ENCODE measurements around the gene BCR.
"Not testable (repeated sequence)": the region's sequence is repeated elsewhere in the genome, so short reads cannot be mapped to it uniquely, and the experiment has no call there.

Gene BCR

DNA sequence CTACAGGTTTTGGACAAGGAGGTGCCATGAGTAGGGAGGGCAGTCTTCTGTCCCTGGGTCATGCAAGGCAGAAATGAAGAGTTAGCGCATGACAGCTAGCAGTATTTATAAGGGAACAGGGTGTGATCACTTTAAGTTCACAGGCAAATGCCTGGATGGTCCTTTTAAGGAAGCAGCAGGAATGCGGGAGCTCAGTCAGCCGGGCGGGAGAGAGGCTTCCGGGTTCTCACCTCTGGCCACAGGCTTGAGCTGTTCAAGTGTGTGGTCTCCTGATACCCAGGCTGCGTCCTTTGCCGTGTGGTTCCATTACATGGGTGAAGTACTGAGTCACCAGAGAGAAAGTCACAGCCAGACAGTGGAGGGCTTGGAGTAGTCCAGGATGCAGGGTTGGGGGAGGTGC is 105.4 kb downstream of the BCR start:
- DNase-seq (ENCODE audit: low read depth in 1 of 2, low spot score in 1 of 2): no peak

DNA sequence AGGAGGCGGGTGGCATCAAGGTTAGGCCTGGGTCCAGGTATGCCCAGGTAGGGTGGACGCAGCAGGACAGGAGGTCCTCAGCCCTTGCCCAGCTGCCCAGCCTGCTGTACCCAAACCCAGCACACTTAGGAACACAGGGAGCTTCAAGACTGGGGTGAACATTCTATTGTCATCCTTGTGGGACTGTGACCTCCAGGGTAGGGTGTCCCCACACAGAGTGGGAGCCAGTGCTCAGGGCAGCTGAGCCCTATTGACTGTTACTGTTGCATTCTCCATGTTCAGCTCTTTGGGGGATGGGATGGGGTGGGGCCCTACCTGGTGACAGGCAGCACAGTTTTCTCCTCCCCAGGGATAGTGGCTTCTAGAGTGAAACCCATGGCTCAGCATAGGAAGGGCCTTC is 106.0 kb downstream of the BCR start:
- no peak for DNase-seq (ENCODE audit: low read depth in 1 of 2, low spot score in 1 of 2)

DNA sequence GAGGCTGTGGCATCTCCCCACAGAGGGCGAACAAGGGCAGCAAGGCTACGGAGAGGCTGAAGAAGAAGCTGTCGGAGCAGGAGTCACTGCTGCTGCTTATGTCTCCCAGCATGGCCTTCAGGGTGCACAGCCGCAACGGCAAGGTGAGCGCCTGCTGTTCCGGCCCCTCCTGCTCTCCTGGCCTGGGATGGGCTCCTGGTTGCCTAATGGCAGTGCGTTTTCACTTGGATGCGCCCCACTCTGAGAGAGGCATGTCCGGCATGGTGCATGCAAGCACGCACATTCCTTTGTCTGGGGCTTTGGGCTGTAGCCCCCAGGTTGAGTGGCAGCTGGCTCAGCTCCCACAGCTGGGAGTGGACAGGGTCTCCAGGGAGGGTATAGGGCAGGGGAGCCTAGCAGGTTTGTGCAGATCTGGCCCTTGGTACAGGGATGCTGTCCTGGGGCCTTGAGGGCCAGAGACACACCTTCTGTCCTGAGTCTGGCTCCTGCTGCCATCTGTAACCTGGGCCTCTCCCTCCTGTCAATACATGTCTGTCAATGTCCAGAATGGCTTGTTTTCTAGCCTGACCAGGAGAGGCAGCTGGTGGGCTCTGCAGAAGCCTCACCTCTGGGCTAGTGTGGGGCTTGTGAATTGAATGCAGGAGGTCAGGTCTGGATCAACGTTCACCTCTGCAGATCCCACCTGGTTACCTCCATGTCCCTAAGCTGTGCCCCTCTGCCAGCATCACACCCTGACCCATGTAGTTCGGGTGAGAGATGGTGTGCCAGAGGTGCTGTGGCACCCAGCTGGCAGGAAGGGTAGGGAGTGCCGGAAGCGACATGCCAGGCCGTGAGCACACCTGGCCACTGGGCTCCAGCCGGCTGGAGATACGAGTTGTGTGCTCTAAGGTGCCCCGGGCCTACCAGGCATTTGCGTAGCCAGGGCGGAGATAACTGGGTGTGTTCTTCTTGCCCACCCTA is 107.1 kb downstream of the BCR start:
- no peak for DNase-seq (ENCODE audit: low read depth in 1 of 2, low spot score in 1 of 2)

DNA sequence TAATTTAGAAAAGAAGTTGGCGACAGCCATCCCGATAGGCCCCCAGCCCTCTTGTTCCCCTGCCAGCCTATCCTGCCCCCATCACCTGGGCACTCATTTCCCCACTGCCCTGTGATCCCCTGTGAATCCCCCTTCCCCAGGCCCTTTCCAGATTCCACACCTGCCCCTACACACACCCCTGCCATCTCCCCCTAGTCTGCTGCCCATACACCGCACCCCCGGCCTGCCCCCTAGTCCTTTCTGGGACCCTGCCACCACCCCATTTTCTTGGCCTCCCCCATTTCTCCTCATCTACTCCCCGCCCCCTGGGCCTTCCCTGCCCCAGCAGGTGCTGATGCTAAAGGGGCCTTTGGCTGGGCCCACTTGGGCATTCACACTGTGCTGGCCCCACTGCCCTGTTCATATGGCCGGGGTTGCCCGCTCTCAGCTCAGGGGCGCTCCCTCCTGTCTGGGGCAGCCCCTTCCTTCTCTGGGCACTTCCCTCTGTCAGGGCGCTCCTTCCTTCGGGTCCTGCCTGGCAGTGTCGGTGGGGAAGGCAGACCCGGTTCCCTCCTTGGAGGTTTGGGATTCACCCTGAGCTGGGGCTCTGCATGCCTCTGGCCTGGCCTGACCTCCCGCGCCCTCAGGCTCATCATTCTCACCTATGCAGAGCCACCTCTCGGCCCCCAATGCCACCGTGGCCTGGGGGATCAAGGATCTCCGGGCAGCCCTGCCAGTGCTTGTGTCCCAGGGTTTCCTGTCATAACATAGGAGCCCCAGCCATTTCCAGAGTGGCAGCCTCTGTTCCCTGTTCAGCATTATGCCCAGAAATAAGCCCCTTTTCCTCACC is 108.2 kb downstream of the BCR start:
- no peak for DNase-seq (ENCODE audit: low read depth in 1 of 2, low spot score in 1 of 2)

DNA sequence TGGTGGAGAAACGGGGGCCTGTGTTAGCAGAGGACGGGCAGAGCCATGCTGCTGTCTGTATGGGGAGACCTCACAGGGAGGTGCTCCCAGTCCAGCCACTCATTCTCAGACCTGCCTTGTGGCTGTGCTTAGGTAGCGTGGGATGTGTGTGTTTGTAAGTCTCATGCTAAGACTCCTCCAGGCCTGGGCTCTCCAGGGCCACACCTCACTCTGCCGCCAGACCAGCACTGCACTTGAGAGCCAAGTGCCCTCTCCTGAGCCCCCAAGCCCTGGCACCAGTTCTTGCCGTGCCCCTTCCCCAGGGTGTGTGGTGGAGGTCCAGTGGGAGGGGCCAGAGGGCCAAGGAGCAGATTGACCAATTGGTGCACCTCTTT is 108.8 kb downstream of the BCR start:
- no peak for DNase-seq (ENCODE audit: low read depth in 1 of 2, low spot score in 1 of 2)

DNA sequence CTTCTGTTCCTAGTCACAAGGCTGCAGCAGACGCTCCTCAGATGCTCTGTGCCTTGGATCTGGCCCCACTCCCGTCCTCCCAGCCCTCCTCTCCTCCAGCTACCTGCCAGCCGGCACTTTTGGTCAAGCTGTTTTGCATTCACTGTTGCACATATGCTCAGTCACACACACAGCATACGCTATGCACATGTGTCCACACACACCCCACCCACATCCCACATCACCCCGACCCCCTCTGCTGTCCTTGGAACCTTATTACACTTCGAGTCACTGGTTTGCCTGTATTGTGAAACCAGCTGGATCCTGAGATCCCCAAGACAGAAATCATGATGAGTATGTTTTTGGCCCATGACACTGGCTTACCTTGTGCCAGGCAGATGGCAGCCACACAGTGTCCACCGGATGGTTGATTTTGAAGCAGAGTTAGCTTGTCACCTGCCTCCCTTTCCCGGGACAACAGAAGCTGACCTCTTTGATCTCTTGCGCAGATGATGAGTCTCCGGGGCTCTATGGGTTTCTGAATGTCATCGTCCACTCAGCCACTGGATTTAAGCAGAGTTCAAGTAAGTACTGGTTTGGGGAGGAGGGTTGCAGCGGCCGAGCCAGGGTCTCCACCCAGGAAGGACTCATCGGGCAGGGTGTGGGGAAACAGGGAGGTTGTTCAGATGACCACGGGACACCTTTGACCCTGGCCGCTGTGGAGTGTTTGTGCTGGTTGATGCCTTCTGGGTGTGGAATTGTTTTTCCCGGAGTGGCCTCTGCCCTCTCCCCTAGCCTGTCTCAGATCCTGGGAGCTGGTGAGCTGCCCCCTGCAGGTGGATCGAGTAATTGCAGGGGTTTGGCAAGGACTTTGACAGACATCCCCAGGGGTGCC is 109.8 kb downstream of the BCR start:
- peak; percentile 38 to 44 for DNase-seq (ENCODE audit: low read depth in 1 of 2, low spot score in 1 of 2)

DNA sequence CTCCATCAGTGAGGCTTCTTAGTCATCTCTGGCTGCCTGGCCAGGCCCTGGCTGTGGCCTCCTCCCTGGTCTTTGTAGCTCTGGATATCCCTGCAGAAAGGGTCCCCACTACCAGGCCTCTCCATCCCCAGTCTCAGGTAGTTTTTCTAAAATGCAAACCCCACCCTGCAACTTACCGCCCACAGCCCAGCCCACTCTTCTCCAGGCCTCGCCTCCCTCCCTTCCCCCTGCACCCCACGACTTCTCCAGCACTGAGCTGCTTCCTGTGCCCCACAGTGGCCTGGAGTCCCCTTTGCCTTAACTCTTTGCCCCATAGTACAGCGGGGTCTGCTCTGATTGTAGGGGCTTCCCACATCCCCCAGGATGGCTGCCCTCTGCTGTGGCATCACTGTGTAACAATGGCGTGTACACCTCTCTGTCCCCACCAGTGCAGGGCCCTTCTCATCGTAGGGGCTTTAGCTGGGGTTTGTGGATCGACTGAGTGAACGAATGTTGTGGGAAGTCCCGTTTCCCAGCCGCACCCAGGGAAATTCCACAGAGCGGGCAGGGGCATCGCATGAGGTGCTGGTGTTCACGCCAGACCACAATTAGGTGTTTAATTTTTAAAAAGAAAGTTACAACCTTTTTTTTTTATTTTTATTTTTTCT is 111.6 kb downstream of the BCR start:
- no peak for DNase-seq (ENCODE audit: low read depth in 1 of 2, low spot score in 1 of 2)

DNA sequence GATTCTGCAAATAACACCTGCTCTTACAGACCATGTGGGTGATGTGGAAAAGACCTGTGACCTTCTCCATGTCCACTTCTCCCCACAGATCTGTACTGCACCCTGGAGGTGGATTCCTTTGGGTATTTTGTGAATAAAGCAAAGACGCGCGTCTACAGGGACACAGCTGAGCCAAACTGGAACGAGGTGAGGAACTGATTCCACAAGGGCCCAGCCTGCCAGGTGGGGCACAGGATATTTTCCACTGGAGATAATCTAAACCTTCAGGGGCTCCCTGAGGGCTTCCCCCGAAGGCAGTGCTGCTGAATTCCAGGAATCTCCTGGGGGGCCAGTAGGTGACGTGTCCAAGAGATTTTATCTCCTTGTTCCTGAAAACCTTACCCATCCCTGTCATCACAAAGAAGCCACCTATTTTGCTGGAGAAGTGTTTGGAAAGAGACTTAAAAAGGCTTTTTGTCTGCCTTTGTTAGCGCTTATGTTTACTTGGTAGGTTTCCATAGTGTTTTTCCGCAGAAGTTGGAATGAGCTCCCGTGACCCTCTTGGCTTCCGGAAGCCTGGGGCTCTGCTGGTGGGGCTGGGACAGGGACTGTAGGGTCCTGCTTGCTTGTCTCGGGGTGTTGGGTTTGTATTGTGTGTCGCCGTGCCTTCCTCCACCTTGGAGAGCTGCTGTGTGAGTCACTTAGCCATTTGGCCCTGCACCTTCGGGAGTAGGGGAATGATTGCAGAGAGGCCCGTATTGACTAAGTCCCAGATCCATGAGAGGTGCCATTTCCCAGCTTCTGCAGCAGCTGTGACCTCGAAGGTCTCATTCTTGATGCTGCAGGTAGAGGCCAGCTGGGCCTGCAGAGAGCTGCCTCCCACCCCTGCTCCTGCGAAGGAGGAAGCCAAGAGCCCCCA is 112.4 kb downstream of the BCR start:
- DNase-seq (ENCODE audit: low read depth in 1 of 2, low spot score in 1 of 2): no peak

DNA sequence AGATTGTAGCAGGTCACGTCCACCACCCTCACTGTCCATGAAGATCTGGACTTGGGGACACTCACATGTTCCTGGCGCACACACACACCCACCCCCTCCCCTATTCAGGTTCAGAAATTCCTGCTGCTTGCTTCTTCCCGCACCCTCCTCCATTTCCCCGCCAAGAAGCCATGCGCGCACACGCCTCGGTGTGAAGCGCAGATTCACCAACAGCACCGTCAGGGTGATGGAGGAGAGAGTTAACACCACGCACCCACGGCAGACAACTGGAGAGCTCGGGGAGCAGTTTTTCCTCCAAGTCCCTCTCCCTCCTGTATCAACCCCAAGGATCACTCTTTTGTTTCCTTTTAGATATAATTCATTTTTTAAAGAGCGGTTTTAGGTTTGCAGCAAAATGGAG is 113.4 kb downstream of the BCR start:
- DNase-seq (ENCODE audit: low read depth in 1 of 2, low spot score in 1 of 2): no peak

DNA sequence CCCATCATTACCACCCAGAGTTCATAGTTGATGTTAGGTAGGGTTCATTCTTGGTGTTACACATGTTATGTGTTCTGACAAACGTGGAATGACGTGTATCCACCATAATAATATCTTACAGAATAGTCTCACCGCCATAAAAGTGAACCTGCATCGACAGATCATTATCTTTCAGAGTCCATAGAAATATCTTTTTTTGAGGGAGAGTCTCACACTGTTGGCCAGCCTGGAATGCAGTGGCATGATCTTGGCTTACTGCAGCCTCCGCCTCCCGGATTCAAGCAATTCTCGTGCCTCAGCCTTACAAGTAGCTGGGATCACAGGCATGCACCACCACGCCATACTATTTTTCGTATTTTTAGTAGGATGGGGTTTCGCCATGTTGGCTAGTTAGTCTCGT is 113.9 kb downstream of the BCR start:
- DNase-seq (ENCODE audit: low read depth in 1 of 2, low spot score in 1 of 2): no peak

DNA sequence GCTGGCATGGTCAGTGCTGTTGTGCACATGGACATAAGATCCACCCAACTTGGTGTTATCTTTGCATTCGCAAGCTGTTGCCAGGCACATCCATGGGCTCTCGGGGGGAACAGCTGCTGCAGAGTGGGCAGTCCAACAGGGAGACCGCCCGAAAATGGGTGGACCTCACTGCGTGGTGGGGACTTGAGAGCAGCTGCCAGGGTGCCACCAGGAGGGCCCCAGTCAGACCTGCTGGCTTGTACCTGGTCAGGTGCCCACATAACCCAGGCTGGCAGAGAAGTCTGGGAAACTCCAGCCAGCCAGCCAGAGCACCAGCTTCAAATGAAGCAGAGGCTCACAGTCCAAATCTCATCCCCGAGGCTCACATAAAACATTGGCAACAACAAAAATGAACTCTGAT is 120.2 kb downstream of the BCR start:
- DNase-seq (ENCODE audit: low read depth in 1 of 2, low spot score in 1 of 2): no peak

DNA sequence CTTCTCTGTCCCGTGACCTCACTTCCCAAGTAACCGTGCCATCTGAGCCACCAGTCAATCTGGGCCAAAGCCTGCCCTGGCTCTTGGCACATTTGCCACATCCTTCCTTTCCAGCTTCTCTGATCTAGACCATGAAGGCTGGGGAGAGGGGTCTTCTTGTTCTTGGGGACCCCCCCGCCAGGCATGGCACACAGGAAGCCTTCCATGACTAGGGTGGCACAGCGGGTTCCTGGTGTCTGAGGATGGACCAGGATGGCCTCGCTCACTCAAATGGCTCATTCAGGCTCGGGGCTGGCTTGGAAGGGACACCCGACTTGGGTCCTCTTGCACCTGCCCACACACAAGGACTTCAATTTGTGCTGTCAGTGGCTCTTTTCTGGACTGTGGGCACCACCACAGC is 121.3 kb downstream of the BCR start:
- DNase-seq (ENCODE audit: low read depth in 1 of 2, low spot score in 1 of 2): no peak

DNA sequence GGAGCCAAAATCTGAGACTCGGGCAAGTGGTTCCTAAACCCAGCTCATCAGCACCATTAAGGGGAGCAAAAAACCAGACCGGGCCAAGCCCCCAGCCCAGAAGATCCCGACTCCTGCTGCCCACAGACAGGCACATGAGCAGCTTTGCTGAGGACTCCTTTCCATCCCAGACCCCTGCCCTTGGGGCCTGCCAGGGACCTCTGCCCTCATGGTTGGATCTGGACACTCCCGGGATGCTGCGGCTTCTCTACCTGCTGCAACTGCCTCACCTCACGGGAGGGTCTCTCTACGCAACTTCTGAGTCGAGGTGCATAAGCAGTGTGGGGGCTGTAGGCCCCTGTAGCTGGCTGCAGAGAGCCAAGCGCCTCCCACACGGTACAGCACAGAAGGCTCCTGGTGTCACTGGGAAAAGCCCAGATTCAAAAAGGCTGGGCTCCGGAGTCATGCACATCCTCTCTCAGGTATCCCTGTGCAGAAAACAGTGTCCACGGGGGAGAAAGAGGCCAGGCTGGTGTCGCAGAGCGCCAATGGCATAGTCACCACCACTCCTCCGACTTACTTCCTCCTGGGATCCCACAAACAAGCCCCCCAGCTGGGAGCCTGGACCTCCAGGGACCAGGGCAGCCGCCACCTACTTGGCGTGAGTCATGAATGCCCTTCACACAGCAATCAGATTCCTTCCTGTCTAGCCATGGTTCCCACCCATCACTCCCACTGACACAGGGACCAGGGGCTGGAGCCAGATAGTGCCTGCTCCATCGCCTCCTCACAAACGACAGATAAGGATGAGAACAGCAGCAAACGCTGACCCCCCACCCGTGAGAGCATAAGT is 122.1 kb downstream of the BCR start:
- no peak for DNase-seq (ENCODE audit: low read depth in 1 of 2, low spot score in 1 of 2)

DNA sequence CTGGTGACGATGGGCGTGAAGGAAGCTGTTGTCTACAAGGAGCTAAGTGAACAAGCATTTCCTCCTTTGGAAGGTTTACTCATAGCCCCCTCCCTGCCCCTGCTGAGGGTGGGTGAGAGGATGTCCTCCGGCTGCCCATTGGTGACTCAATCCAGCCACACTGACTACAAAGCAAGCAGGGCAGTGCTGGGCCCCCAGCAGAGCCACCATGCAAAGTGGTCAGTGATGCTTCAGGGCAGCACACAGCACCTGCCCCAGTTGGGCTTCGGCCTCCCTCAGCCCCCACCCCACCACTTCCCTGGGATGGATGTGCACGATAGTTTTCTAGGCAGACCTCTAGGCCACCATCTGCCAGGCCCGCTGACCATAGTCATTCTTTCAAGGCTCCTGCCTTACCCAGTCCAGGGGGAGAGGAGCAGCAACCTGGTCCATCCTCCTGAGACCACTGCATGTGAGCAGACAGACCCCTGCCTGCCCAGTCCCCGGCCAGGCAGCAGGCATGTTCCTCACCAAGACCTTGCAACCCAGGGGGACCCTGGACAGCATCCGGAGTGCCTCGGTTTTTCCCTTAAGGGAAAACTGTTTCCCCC is 125.1 kb downstream of the BCR start:
- no peak for DNase-seq (ENCODE audit: low read depth in 1 of 2, low spot score in 1 of 2)

DNA sequence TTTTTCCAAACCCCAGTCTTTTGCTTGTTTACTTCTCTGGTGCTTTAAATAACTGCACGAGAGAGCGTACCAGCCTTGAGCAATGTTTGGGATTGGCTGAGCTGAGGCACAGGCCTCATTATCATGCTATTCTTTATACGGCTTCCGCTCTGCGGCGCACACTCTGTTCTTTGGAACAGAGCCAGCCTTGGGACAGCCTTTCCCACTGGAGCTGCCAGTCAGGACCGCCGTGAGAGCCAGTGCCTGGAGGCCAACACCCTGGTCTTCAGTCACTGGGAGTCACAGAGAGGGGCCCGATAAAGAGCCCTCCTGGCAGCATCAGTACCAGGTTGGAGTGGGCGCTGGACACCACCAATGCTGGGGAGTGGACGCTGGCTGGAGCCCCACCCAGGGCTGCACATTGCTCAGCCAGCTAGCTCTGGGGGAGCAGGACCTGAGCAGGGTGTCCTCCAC is 125.6 kb downstream of the BCR start:
- no peak for DNase-seq (ENCODE audit: low read depth in 1 of 2, low spot score in 1 of 2)

DNA sequence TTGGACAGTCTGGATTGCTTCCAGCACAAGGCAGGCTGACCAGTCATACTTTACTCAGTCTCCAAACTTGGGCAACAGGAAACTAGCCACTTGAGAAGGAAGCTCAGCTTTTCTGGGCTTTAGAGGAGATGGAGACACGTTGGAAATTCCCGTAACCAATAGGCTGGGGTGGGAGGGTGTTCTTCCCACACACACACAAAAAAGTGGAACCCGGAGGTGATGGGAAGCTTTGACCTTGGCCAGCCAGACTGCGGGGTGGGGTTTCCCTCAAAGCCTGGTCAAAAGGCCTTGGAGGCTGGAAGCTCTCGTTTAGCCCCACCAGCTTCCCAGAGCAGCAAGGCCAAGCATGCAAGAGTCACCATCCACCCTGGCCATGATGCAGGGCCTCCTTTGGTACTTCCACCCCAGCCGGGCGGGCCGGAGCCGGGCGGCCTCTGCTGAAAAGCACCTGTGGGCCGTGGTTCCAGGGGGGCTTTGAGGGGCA is 126.2 kb downstream of the BCR start:
- no peak for DNase-seq (ENCODE audit: low read depth in 1 of 2, low spot score in 1 of 2)

DNA sequence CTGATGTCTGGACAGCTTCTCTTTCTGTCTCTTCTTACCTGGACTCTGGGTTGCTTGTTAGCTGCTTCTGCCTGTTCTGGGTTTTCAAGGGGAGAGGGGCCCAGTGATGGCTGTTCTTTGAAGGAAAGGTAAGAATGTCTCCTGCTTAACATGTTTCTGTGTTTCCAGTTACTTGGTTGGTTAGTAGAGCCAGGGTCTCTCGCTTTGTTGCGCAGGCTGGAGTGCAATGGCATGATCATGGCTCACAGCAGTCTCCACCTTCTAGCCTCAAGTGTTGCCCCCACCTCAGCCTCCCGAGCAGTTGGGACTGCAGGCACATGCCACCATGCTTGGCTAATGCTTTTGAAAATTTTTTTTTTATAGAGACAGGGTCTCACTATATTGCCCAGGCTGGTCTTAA is 126.6 kb downstream of the BCR start:
- no peak for DNase-seq (ENCODE audit: low read depth in 1 of 2, low spot score in 1 of 2)

DNA sequence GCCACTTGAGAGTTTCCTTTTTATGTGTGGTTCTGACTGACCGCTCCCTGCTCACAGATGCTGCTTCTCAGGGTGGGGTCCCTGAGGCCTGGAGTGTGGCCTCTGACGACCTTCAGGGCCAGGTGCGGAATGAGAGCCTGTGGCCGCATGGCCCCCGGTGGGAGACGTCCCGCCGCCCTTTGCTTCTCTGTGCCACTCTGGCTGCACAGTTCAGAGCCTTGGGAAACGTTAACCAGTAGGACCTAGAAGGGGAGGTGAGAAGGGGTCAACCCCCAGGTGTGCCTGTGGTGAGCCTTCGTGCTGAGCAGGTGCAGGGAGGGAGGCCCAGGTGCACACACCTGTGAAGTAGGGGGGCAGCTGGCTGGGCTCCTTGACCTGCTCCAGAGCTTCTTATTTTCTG is 127.2 kb downstream of the BCR start:
- DNase-seq (ENCODE audit: low read depth in 1 of 2, low spot score in 1 of 2): not testable (repeated sequence)

Measured in activated T-helper 1 cell treated with anti-CD3 and anti-CD28 coated beads, Interleukin-2, amount 50 U/mL, for 16 hours (primary cell).